GM18508 (cell line): ENCODE measurements around the gene KIF26B.

ENCODE experiments used
- ATAC-seq: cut with Tn5 transposase; IDR thresholded peaks from one replicate; pipeline ENCODE4 v1.9.1; 2021; ENCODE audit warnings: moderate number of reproducible peaks; ENCODE audit not compliant: insufficient read depth, unreplicated experiment

The KIF26B gene

GRCh38 chr1:245516284-245516759 lies 361.5 kb downstream of the KIF26B start:
- no peak for ATAC-seq

- ATAC-seq = no peak
These were observed 365.8 kb downstream of the KIF26B start for GRCh38 chr1:245520611-245521010.

GRCh38 chr1:245526141-245526540 lies 371.4 kb downstream of the KIF26B start:
- no peak for ATAC-seq

- ATAC-seq = no peak
These were observed 373.5 kb downstream of the KIF26B start for GRCh38 chr1:245528258-245528635.

GRCh38 chr1:245530937-245531336 lies 376.2 kb downstream of the KIF26B start:
- no peak for ATAC-seq

- ATAC-seq = no peak
These were observed 383.2 kb downstream of the KIF26B start for GRCh38 chr1:245537992-245538391.

GRCh38 chr1:245538671-245539070 lies 383.9 kb downstream of the KIF26B start:
- ATAC-seq = no peak

- no peak for ATAC-seq
These were observed 386.6 kb downstream of the KIF26B start for GRCh38 chr1:245541369-245541768.

- ATAC-seq = no peak
These were observed 387.6 kb downstream of the KIF26B start for GRCh38 chr1:245542365-245542764.

GRCh38 chr1:245544236-245544635 lies 389.5 kb downstream of the KIF26B start:
- no peak for ATAC-seq

GRCh38 chr1:245546875-245547274 lies 392.1 kb downstream of the KIF26B start:
- no peak for ATAC-seq

- no peak for ATAC-seq
These were observed 395.4 kb downstream of the KIF26B start for GRCh38 chr1:245549996-245550719.

- no peak for ATAC-seq
These were observed 395.9 kb downstream of the KIF26B start for GRCh38 chr1:245550720-245551043.

- no peak for ATAC-seq
These were observed 396.8 kb downstream of the KIF26B start for GRCh38 chr1:245551536-245551935.

- no peak for ATAC-seq
These were observed 397.5 kb downstream of the KIF26B start for GRCh38 chr1:245552331-245552730.

- no peak for ATAC-seq
These were observed 401.3 kb downstream of the KIF26B start for GRCh38 chr1:245556057-245556456.

GRCh38 chr1:245558069-245558468 lies 403.3 kb downstream of the KIF26B start:
- ATAC-seq = no peak

GRCh38 chr1:245560316-245560859 lies 405.6 kb downstream of the KIF26B start:
- ATAC-seq = no peak

- no peak for ATAC-seq
These were observed 407.0 kb downstream of the KIF26B start for GRCh38 chr1:245561665-245562234.

GRCh38 chr1:245566134-245566533 lies 411.3 kb downstream of the KIF26B start:
- ATAC-seq = no peak

GRCh38 chr1:245566952-245567351 lies 412.2 kb downstream of the KIF26B start:
- no peak for ATAC-seq

GRCh38 chr1:245571815-245572294 lies 417.1 kb downstream of the KIF26B start:
- no peak for ATAC-seq
